Smooth muscle cell of the coronary artery (primary cell): Measurements from ENCODE around the gene ZNF564. TPM values are rescaled to one million over a fixed set of nuclear protein-coding genes. Genes with fewer than 3 reads are reported as not detected.

Experiments used
- total RNA-seq: library from RNA; depleted of rRNA; stranded (reverse); fragments of >200 nt; gene quantifications from 2 replicates; pipeline ENCODE4 v1.2.3, GENCODE V29; 2014; ENCODE audit warnings: low replicate concordance

Gene ZNF564
- total RNA-seq = 4.0 and 9.5 TPM in 2 replicates

DNA sequence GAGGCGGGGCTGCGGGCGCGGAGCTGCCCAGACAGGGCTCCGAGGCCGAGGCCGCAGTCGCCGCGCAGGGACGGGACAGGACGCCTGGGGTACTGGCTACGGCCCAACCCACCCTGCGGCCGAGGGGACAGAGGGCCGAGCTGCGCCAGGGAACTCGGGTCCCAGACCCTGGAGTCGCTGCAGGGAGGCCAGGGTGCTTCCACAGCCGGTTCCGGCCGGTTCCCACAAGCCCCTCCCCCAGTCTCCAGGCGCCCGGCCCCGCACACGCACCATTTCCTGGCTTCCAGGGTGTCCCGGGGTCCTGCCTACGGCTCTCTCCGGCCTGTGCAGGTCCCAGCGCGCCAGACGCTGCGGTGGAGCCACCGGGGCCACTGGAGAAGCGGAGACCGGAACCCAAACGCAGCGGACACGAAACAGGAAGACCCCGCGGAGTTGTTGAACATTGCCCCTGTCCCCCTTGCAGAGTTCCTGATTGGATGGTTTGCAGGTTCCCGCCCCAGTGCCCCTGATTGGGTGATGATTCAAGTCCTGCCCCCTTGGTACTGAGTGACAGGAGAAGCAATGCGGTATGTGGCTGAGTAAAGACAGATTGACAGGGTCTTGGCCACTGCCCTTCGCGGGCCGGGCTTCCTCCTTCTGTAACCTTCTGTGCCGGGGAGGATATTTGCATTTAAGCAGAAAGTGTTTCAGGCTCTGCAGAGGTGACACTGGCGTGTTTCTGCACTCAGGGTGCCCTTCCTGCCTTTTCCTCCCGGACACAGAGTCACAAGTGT, at the start of gene ZNF564:
Gene ZNF564, minus strand, starts transcription at position 423 of the 773 bp plus-strand sequence. Its CDS starts 150 bp downstream, at position 273.

GRCh38 chr19:12484371-12485051, 66.8 kb downstream of the ZNF564 start, which contains the start of gene ZNF709:
TSS of gene ZNF709 (minus strand) at chr19:12484816. CDS start at chr19:12484657, 159 bp downstream.

Other genes with a start within 250 kb of the ZNF564 start
- 3.5 and 3.7 TPM in 2 replicates for gene ZNF563, start 217.8 kb downstream of the ZNF564 start, total RNA-seq
- gene ZNF442, start 185.8 kb downstream of the ZNF564 start, total RNA-seq = 4.0 and 4.8 TPM in 2 replicates
- gene ZNF799, start 150.2 kb downstream of the ZNF564 start, total RNA-seq = 2.2 TPM in 2 replicates
- gene ZNF443, start 110.5 kb downstream of the ZNF564 start, total RNA-seq = 1.8 and 2.9 TPM in 2 replicates
- 2.8 and 3.2 TPM in 2 replicates for gene ZNF709, start 66.7 kb downstream of the ZNF564 start, total RNA-seq
- 6.4 and 6.8 TPM in 2 replicates for gene ZNF490, start 59.3 kb upstream of the ZNF564 start, total RNA-seq
- gene ZNF791, start 59.4 kb upstream of the ZNF564 start, total RNA-seq = 6.1 and 8.9 TPM in 2 replicates
- 29.1 and 32.4 TPM in 2 replicates for gene MAN2B1, start 115.3 kb upstream of the ZNF564 start, total RNA-seq
- 11.0 and 13.0 TPM in 2 replicates for gene WDR83, start 115.3 kb upstream of the ZNF564 start, total RNA-seq
- gene DHPS, start 130.4 kb upstream of the ZNF564 start, total RNA-seq = 57.6 and 65.5 TPM in 2 replicates
- gene GNG14, start 136.5 kb upstream of the ZNF564 start, total RNA-seq = not detected in 2 replicates
- 2.8 and 8.0 TPM in 2 replicates for gene FBXW9, start 145.1 kb upstream of the ZNF564 start, total RNA-seq
- gene TNPO2, start 172.4 kb upstream of the ZNF564 start, total RNA-seq = 26.8 and 65.9 TPM in 2 replicates
- gene TRIR, start 183.2 kb upstream of the ZNF564 start, total RNA-seq = 133 and 152 TPM in 2 replicates
- gene GET3, start 186.0 kb upstream of the ZNF564 start, total RNA-seq = 107 and 190 TPM in 2 replicates
- gene BEST2, start 200.3 kb upstream of the ZNF564 start, total RNA-seq = not detected in 2 replicates
- gene HOOK2, start 224.1 kb upstream of the ZNF564 start, total RNA-seq = 15.7 and 18.7 TPM in 2 replicates
- 33.2 and 138 TPM in 2 replicates for gene JUNB, start 240.0 kb upstream of the ZNF564 start, total RNA-seq